ENCODE results near the gene SPAG16. TPM values are rescaled to one million over a fixed set of nuclear protein-coding genes. Genes with fewer than 3 reads are reported as not detected.

Gene SPAG16
- total RNA-seq, 1 donor from 2014 or later = 20.6 TPM

GRCh38 chr2:214277880-214278279 is 993.6 kb downstream of the SPAG16 start:
- DNase-seq = no peak

GRCh38 chr2:214286011-214286410 is 1001.7 kb downstream of the SPAG16 start:
- Histone ChIP-seq H3K27me3 (ENCODE audit: low read depth) (no peaks in the 10 kb centered on the region), H3K36me3 (no peaks in the 10 kb centered on the region), H3K4me1 (no peaks in the 10 kb centered on the region), H3K4me3 (no peak overlapping the region), H3K27ac (replicated peaks) (no peak overlapping the region), H3K9me3 (replicated peaks) (peaks cover 17% of the 10 kb centered on the region)
- no peak for TF ChIP-seq CTCF (IDR thresholded peaks at IDR 0.05; ENCODE audit: borderline replicate concordance)
- no peak for DNase-seq
- intact Hi-C loops (cut with micrococcal nuclease) = no loop called here

More at GRCh38 chr2:214277880-214278279, 993.6 kb downstream of the SPAG16 start:
- no peak for TF ChIP-seq CTCF (IDR thresholded peaks at IDR 0.05; ENCODE audit: borderline replicate concordance)
- no peak overlapping the region for H3K27ac ChIP-seq (replicated peaks)
- H3K4me3 ChIP-seq = no peak overlapping the region
- H3K4me1 ChIP-seq = no peaks in the 10 kb centered on the region
- intact Hi-C loops (cut with micrococcal nuclease) = no loop called here
- H3K9me3 ChIP-seq (replicated peaks) = peaks cover 18% of the 10 kb centered on the region
- H3K36me3 ChIP-seq = no peaks in the 10 kb centered on the region
- no peaks in the 10 kb centered on the region for H3K27me3 ChIP-seq (ENCODE audit: low read depth)

GRCh38 chr2:214293593-214293992 is 1009.3 kb downstream of the SPAG16 start:
- intact Hi-C loops (cut with micrococcal nuclease) = no loop called here
- no peak for TF ChIP-seq CTCF (IDR thresholded peaks at IDR 0.05; ENCODE audit: borderline replicate concordance)
- Histone ChIP-seq H3K36me3 (no peaks in the 10 kb centered on the region), H3K4me3 (no peak overlapping the region), H3K27me3 (ENCODE audit: low read depth) (no peaks in the 10 kb centered on the region), H3K9me3 (replicated peaks) (peaks cover 44% of the 10 kb centered on the region), H3K27ac (replicated peaks) (no peak overlapping the region), H3K4me1 (no peaks in the 10 kb centered on the region)
- no peak for DNase-seq

GRCh38 chr2:214294426-214294825 is 1010.2 kb downstream of the SPAG16 start:
- Histone ChIP-seq H3K36me3 (no peaks in the 10 kb centered on the region), H3K27ac (replicated peaks) (no peak overlapping the region), H3K4me3 (no peak overlapping the region), H3K9me3 (replicated peaks) (peaks cover 37% of the 10 kb centered on the region), H3K27me3 (ENCODE audit: low read depth) (no peaks in the 10 kb centered on the region), H3K4me1 (no peaks in the 10 kb centered on the region)
- TF ChIP-seq CTCF (IDR thresholded peaks at IDR 0.05; ENCODE audit: borderline replicate concordance) = no peak
- intact Hi-C loops (cut with micrococcal nuclease) = no loop called here
- DNase-seq = no peak

- no peaks in the 10 kb centered on the region for H3K4me1 ChIP-seq
- no peak for DNase-seq
- H3K36me3 ChIP-seq = no peaks in the 10 kb centered on the region
- no peak overlapping the region for H3K27ac ChIP-seq (replicated peaks)
- intact Hi-C loops (cut with micrococcal nuclease) = no loop called here
- TF ChIP-seq CTCF (IDR thresholded peaks at IDR 0.05; ENCODE audit: borderline replicate concordance) = no peak
- no peaks in the 10 kb centered on the region for H3K27me3 ChIP-seq (ENCODE audit: low read depth)
- H3K9me3 ChIP-seq (replicated peaks) = peaks cover 16% of the 10 kb centered on the region
- H3K4me3 ChIP-seq = no peak overlapping the region
Measured at GRCh38 chr2:214297423-214297822, 1013.2 kb downstream of the SPAG16 start.

GRCh38 chr2:214310319-214310718 is 1026.1 kb downstream of the SPAG16 start:
- intact Hi-C loops (cut with micrococcal nuclease) = no loop called here
- Histone ChIP-seq H3K36me3 (no peaks in the 10 kb centered on the region), H3K27me3 (ENCODE audit: low read depth) (no peaks in the 10 kb centered on the region), H3K9me3 (replicated peaks) (peaks cover 12% of the 10 kb centered on the region), H3K4me1 (no peaks in the 10 kb centered on the region), H3K4me3 (no peak overlapping the region), H3K27ac (replicated peaks) (no peak overlapping the region)
- TF ChIP-seq CTCF (IDR thresholded peaks at IDR 0.05; ENCODE audit: borderline replicate concordance) = peak; percentile 25
- no peak for DNase-seq
